Thyroid gland (tissue), 4 donors: ENCODE data around the gene CPE.

ENCODE experiments used
- POLR2A ChIP-seq, 2 donors: fragments of 450-650 bp; IDR thresholded peaks; one replicate each; pipeline ENCODE4 v1.6.1; 2017; ENCODE audit warnings: antibody characterized with exemption in 2 of 2, mild to moderate bottlenecking in 2 of 2, moderate library complexity in 1 of 2
- TF ChIP-seq, protein P1 (sequence below), 6 experiments: fragments of 200-600 bp in 3 of 6; fragments of 450-650 bp in 3 of 6; sonication (generic) in 3 of 6; IDR thresholded peaks; one replicate each; pipeline ENCODE4 v1.5.1; 2016 to 2019; ENCODE audit warnings: antibody characterized with exemption in 6 of 6, mild to moderate bottlenecking in 2 of 6, inconsistent platforms in 1 of 6, moderate library complexity in 1 of 6

DNA sequence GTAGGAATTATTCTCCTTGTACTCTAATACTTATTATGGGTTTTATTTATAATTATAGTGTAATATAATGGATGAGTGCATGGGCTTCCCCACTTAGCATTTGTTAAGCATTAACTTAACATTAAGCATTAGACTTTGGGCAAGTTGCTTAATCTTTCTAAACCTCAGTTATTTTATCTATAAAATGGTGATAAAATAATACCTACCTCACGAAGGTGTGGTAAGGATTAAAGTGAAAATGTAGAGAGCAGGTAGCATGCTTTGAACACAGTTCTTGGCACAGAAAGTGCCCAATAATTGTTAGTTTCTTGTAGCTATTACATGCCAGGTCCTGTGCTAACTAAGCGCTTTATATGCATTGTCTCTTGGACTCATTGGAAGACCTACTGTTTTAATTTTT is 48.7 kb upstream of the CPE start:
- no peak for TF ChIP-seq POLR2A (IDR thresholded peaks at IDR 0.05)
- TF ChIP-seq, protein P1, sequence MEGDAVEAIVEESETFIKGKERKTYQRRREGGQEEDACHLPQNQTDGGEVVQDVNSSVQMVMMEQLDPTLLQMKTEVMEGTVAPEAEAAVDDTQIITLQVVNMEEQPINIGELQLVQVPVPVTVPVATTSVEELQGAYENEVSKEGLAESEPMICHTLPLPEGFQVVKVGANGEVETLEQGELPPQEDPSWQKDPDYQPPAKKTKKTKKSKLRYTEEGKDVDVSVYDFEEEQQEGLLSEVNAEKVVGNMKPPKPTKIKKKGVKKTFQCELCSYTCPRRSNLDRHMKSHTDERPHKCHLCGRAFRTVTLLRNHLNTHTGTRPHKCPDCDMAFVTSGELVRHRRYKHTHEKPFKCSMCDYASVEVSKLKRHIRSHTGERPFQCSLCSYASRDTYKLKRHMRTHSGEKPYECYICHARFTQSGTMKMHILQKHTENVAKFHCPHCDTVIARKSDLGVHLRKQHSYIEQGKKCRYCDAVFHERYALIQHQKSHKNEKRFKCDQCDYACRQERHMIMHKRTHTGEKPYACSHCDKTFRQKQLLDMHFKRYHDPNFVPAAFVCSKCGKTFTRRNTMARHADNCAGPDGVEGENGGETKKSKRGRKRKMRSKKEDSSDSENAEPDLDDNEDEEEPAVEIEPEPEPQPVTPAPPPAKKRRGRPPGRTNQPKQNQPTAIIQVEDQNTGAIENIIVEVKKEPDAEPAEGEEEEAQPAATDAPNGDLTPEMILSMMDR (IDR thresholded peaks at IDR 0.05), result no peak
